Measurements from ENCODE around the gene GDPD1. TPM values are rescaled to one million over a fixed set of nuclear protein-coding genes. Genes with fewer than 3 reads are reported as not detected.
A peak's percentile ranks its signal among the peaks of the same experiment; 100 is the strongest.
"Not testable (repeated sequence)": the region's sequence is repeated elsewhere in the genome, so short reads cannot be mapped to it uniquely, and the experiment has no call there.

Gene GDPD1
- total RNA-seq, 2 experiments from 2014 or later = 2.9 to 3.5 TPM

DNA sequence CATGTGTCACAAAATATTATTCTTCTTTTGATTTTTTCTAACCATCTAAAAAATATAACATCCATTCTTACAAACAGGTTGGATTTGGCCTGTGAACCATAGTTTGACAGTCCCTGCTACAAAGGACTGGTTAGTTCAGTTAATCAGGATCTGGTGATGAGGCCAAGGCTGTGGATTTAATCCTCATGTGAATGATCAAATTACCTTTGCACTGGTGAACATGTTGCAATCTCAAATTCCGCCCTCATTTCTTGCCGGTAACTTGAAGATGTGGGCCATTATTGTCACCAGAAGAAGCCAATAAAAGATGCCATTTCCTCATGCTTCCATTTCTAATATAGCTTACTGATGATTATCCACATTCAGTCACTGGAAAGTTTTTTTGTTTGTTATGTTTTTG is 75.9 kb downstream of the GDPD1 start:
- no peaks in the 10 kb centered on the region for H3K36me3 Mint-ChIP-seq
- DNase-seq = no peak

DNA sequence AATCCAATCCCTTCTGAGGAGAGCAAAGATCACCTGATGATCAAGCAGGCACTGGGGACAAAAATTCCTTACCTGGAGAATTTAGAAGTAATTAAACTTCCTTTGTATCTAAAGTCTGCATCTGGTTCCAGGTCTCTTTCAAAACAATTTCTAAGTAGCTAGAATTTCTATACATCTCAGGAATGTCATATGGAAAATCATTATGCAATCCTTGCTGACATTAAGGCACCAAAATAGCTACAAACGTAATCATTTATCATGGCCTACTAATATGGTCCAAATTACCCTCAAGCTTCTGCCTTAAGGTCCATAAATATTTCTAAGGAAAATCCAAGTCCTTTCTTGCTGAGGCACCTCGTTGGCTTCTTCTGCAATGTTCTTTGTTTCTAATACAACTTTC is 78.2 kb downstream of the GDPD1 start:
- no peaks in the 10 kb centered on the region for H3K4me1 Mint-ChIP-seq (ENCODE audit: low read depth)
- POLR2A ChIA-PET = no interaction called here

More for the DNA sequence above, 75.9 kb downstream of the GDPD1 start:
- no peak overlapping the region for H3K4me3 Mint-ChIP-seq
- no peaks in the 10 kb centered on the region for H3K9me3 Mint-ChIP-seq
- no peak overlapping the region for H3K27ac Mint-ChIP-seq
- no peaks in the 10 kb centered on the region for H3K4me1 Mint-ChIP-seq (ENCODE audit: low read depth)
- ChIA-PET CTCF (interaction anchor here (1.3 kb wide), 1 partner anchor 15 kb away, joined by 6 read pairs; no protein-coding TSS in a partner anchor), POLR2A (no interaction called here)
- H3K27me3 Mint-ChIP-seq = no peaks in the 10 kb centered on the region
- intact Hi-C loops (cut with micrococcal nuclease) = no loop called here

DNA sequence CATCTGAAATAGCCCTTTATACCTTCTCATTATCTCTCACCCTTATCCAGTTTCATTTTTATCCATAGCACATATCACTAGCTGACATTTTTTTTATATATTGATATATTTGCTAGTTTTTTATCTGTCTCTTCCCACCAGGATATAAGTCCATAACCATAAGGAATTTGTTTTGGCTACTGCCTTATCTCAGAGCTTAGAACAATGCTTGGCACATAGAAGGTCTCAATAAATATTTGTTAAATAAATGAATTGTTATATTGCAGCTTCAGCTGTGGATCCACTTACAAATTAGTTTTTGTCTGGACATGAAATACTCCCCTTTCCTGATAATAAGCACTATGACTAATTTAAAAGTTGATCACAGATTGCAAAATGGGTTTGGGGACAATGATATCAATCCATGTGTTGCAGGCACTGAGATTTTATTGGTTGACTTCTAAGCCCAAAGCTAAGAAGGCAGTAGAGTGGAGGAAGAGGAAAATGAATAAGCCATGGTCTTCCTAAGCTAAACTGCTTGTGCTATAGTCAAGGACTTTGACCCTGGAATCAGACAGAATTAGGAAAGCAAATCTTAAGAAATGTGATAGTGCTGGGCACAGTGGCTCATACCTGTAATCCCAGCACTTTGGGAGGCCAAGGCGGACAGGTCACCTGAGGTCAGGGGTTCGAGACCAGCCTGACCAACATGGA is 79.2 kb downstream of the GDPD1 start:
- peaks cover 1% of the 10 kb centered on the region for H3K27me3 Mint-ChIP-seq
- no peaks in the 10 kb centered on the region for H3K36me3 Mint-ChIP-seq
- H3K27ac Mint-ChIP-seq = no peak overlapping the region
- intact Hi-C loops (cut with micrococcal nuclease) = no loop called here
- no peak overlapping the region for H3K4me3 Mint-ChIP-seq
- no peak for DNase-seq
- POLR2A ChIA-PET = no interaction called here
- no peaks in the 10 kb centered on the region for H3K4me1 Mint-ChIP-seq (ENCODE audit: low read depth)
- CTCF ChIA-PET = no interaction called here
- peaks cover 3% of the 10 kb centered on the region for H3K9me3 Mint-ChIP-seq

More for the DNA sequence above, 78.2 kb downstream of the GDPD1 start:
- Mint-ChIP-seq H3K27ac (no peak overlapping the region), H3K4me3 (no peak overlapping the region), H3K36me3 (no peaks in the 10 kb centered on the region), H3K27me3 (no peaks in the 10 kb centered on the region), H3K9me3 (no peaks in the 10 kb centered on the region)
- intact Hi-C loops (cut with micrococcal nuclease) = no loop called here
- CTCF ChIA-PET = interaction anchor here (0.9 kb wide), 1 partner anchor 13 kb away, joined by 3 read pairs; no protein-coding TSS in a partner anchor
- no peak for DNase-seq

DNA sequence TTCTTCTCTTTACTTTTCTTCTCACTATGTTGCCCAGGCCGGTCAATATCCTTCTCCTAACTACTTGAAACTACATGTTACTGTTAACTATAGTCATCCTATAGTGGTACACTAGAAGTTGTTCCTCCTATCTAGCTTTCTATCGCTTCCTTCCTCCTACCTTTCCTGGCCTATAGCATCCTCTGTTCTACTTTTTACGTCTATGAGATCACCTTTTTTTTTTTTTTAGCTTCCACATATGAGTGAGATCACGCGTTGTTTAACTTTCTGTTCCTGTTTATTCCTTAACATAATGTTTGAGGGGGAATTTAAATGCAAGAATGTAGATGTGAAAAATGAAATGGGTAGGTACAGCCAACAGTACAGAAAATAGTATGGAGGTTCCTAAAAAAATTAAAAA is 80.6 kb downstream of the GDPD1 start:
- no peak overlapping the region for H3K4me3 Mint-ChIP-seq
- H3K36me3 Mint-ChIP-seq = no peaks in the 10 kb centered on the region
- H3K27me3 Mint-ChIP-seq = peaks cover 1% of the 10 kb centered on the region
- H3K27ac Mint-ChIP-seq = no peak overlapping the region
- ChIA-PET CTCF (interaction anchor here (0.6 to 1.0 kb wide), 3 partner anchors 9 to 259 kb away, joined by 3 read pairs; no protein-coding TSS in a partner anchor), POLR2A (no interaction called here)
- intact Hi-C loops (cut with micrococcal nuclease) = no loop called here
- DNase-seq = no peak
- peaks cover 3% of the 10 kb centered on the region for H3K9me3 Mint-ChIP-seq
- H3K4me1 Mint-ChIP-seq (ENCODE audit: low read depth) = no peaks in the 10 kb centered on the region

DNA sequence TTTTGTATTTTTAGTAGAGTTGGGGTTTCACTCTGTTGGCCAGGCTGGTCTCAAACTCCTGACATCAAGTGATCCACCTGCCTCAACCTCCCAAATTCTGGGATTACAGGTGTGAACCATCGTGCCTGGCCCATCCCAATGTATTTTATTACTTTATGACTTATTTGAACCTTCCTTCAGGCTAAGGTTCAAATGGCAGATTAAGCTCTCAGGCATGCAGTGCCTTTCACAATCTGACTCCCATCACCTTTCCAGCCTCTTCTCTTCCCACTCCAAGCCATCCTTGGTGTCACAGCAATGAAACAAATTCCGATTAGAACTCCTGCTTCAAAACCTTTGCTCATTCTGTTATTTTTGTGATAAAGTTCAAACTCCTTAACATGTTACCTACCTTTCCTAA is 84.5 kb downstream of the GDPD1 start:
- Mint-ChIP-seq H3K4me3 (no peak overlapping the region), H3K27me3 (peaks cover 1% of the 10 kb centered on the region), H3K27ac (no peak overlapping the region), H3K36me3 (no peaks in the 10 kb centered on the region), H3K4me1 (ENCODE audit: low read depth) (no peaks in the 10 kb centered on the region), H3K9me3 (peaks cover 3% of the 10 kb centered on the region)
- no peak for DNase-seq
- intact Hi-C loops (cut with micrococcal nuclease) = no loop called here
- CTCF ChIA-PET = no interaction called here
- POLR2A ChIA-PET = no interaction called here

DNA sequence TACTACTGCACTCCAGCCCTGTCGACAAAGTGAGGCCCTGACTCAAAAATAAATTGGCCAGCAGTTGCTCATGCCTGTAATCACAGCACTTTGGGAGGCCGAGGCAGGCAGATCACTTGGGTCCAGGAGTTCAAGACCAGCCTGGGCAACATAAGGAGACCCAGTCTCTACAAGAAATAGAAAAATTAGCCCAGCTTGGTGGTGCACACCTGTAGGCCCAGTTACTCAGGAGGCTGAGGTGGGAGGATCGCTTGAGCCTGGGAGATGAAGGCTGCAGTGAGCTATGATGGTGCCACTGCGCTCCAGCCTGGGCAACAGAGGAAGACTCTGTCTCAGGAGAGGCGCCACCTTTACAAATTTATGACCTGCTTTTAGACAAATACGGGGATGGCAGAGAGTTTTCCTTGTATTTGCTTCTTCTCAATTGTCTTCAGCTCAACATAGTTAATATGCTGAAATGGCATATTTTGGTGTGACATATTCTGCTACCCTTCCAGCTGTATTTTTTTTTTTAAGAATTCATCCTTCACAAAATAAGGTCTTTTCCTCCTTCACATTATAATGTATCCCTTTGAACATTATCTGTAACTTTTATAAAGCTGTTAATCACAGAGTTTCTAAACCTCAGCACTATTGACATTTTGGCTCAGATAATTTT is 90.1 kb downstream of the GDPD1 start:
- Mint-ChIP-seq H3K9me3 (no peaks in the 10 kb centered on the region), H3K36me3 (no peaks in the 10 kb centered on the region), H3K27ac (no peak overlapping the region), H3K4me1 (ENCODE audit: low read depth) (peaks cover 3% of the 10 kb centered on the region), H3K4me3 (no peak overlapping the region), H3K27me3 (no peaks in the 10 kb centered on the region)
- no peak for DNase-seq
- POLR2A ChIA-PET = interaction anchor here (1.1 kb wide), 1 partner anchor 131 kb away, joined by 3 read pairs; no protein-coding TSS in a partner anchor
- intact Hi-C loops (cut with micrococcal nuclease) = loop anchor here (2.0 kb wide), 1 partner anchor 18 kb away; no protein-coding TSS in a partner anchor
- CTCF ChIA-PET = interaction anchor here (0.6 to 13.2 kb wide), 39 partner anchors 8 to 443 kb away, joined by 3 to 241 read pairs (median 4); partner anchors contain the start of genes CLTC, DHX40 and GDPD1

DNA sequence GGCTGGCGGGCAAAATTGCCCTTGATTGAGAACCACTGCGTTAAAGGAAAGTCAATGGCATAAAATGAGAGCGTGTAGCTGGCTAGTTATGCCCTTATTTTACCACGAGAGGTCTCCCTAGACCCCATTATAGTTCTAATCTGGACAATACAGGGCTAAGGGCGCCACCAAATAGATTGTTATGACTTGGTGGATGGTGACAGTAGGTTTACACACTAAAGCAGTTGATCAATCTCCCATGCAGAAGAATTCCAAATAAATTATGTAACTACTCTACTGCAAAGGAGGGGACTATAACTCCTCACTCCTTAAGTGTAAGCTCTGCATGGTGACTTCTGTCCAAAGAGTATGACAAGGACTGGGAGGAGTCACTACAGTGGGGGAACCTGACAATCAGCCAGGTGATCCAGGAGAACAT is 90.7 kb downstream of the GDPD1 start:
- H3K9me3 Mint-ChIP-seq = no peaks in the 10 kb centered on the region
- H3K27me3 Mint-ChIP-seq = no peaks in the 10 kb centered on the region
- no peaks in the 10 kb centered on the region for H3K36me3 Mint-ChIP-seq
- peak overlapping the region; percentile 5 for H3K27ac Mint-ChIP-seq
- ChIA-PET POLR2A (interaction anchor here (1.1 kb wide), 1 partner anchor 130 kb away, joined by 3 read pairs; no protein-coding TSS in a partner anchor), CTCF (interaction anchor here (0.7 to 13.2 kb wide), 39 partner anchors 8 to 443 kb away, joined by 3 to 241 read pairs (median 4); partner anchors contain the start of genes DHX40 and GDPD1)
- peak; percentile 39 for DNase-seq
- H3K4me1 Mint-ChIP-seq (ENCODE audit: low read depth) = peaks cover 3% of the 10 kb centered on the region
- intact Hi-C loops (cut with micrococcal nuclease) = loop anchor here (1.0 to 2.0 kb wide), 4 partner anchors 18 to 210 kb away; no protein-coding TSS in a partner anchor
- no peak overlapping the region for H3K4me3 Mint-ChIP-seq

DNA sequence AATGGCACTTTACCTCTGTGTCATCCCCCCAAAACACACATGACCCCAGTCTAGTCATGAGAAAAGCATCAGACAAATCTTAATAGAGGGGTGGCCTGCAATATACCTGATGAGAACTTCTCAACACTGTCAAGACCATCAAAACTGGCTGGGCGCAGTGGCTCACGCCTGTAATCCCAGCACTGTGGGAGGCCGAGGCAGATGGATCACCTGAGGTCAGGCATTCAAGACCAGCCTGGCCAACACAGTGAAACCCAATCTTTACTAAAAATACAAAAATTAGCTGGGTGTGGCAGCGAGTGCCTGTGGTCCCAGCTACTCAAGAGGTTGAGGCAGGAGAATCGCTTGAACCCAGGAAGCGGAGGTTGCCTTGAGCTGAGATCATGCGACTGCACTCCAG is 91.2 kb downstream of the GDPD1 start:
- H3K4me1 Mint-ChIP-seq (ENCODE audit: low read depth); H3K9me3 Mint-ChIP-seq; H3K36me3 Mint-ChIP-seq; H3K4me3 Mint-ChIP-seq; H3K27me3 Mint-ChIP-seq; DNase-seq: not testable (repeated sequence)
- CTCF ChIA-PET = interaction anchor here (0.6 to 13.2 kb wide), 19 partner anchors 9 to 349 kb away, joined by 3 to 241 read pairs (median 4); partner anchors contain the start of gene GDPD1
- intact Hi-C loops (cut with micrococcal nuclease) = loop anchor here (1.0 to 2.0 kb wide), 4 partner anchors 17 to 210 kb away; no protein-coding TSS in a partner anchor
- peak overlapping the region; percentile 5 for H3K27ac Mint-ChIP-seq
- POLR2A ChIA-PET = interaction anchor here (1.1 kb wide), 1 partner anchor 129 kb away, joined by 3 read pairs; no protein-coding TSS in a partner anchor

DNA sequence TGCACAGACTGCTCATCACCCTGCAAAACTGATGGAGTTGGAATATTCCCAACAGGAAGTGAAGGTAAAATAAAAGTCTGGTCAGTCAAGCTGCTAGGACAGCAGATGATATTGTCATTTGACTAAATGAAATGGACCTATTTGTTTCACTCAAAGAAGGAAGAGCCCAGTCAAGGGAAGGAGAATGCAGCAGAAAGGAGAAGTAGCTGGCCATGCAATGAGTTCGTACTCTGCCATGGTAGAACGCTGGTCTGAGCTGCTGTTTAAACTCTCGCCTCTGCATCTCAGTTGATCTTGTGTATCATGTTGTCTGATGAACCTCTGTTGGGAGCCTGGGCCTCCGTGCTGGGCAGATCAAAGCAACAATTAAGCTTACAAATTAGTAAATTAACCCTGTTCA is 95.6 kb downstream of the GDPD1 start:
- H3K4me1 Mint-ChIP-seq (ENCODE audit: low read depth) = peaks cover under 1% of the 10 kb centered on the region
- no peaks in the 10 kb centered on the region for H3K36me3 Mint-ChIP-seq
- ChIA-PET POLR2A (no interaction called here), CTCF (interaction anchor here (1.5 to 13.2 kb wide), 7 partner anchors 13 to 124 kb away, joined by 3 to 241 read pairs (median 6); no protein-coding TSS in a partner anchor)
- H3K27me3 Mint-ChIP-seq = no peaks in the 10 kb centered on the region
- no peak overlapping the region for H3K27ac Mint-ChIP-seq
- no peaks in the 10 kb centered on the region for H3K9me3 Mint-ChIP-seq
- H3K4me3 Mint-ChIP-seq = no peak overlapping the region
- no peak for DNase-seq
- intact Hi-C loops (cut with micrococcal nuclease) = no loop called here

Other genes starting within 250 kb of the GDPD1 start
- 10 to 100 TPM; 21.4 to 27.3 TPM for gene TRIM37, start 113.6 kb upstream of the GDPD1 start, total RNA-seq
- gene SKA2, start 65.3 kb upstream of the GDPD1 start, total RNA-seq = 10 to 100 TPM; 83.5 to 83.9 TPM
- gene PRR11, start 64.8 kb upstream of the GDPD1 start, total RNA-seq = 10 to 100 TPM; 67.3 to 70.2 TPM
- 10 to 100 TPM; 15.3 to 15.8 TPM for gene SMG8, start 10.5 kb upstream of the GDPD1 start, total RNA-seq
- 1 to 10 TPM; 7.6 to 9.4 TPM for gene YPEL2, start 111.1 kb downstream of the GDPD1 start, total RNA-seq

Measured in activated CD4-positive, alpha-beta memory T cell treated with anti-CD3 and anti-CD28 coated beads for 36 hours (primary cell).